SK-N-SH (cell line): ENCODE results near the gene TUBA3C.

Experiments
- CHD2 ChIP-seq: fragments of 150-350 bp; IDR thresholded peaks from 2 replicates; pipeline ENCODE4 v1.6.1; 2018; ENCODE audit warnings: low read length; ENCODE audit not compliant: partially characterized antibody
- CTCF ChIP-seq: fragments of 200-600 bp; sonication (generic); IDR thresholded peaks from 2 replicates; pipeline ENCODE4 v1.6.1; 2017; ENCODE audit warnings: antibody characterized with exemption, mild to moderate bottlenecking, moderate library complexity
- EP300 ChIP-seq, 2 experiments: IDR thresholded peaks; 2 replicates each; pipeline versions ENCODE4 v1.4.0 to v1.6.1; 2012; ENCODE audit warnings: borderline replicate concordance in 1 of 2, low read depth in 1 of 2, low read length in 1 of 2
- EZH2phosphoT487 ChIP-seq: fragments of 200-600 bp; sonication (generic); IDR thresholded peaks from 2 replicates; pipeline ENCODE4 v1.6.1; 2017; ENCODE audit warnings: low read depth, mixed run types, mild to moderate bottlenecking, antibody characterized with exemption, moderate library complexity, borderline replicate concordance
- FOXJ3 ChIP-seq: sonication (generic); formaldehyde crosslinking; IDR thresholded peaks from 2 replicates; pipeline ENCODE4 v1.5.1; 2020; ENCODE audit warnings: mild to moderate bottlenecking, missing genetic modification reagents
- FOXM1 ChIP-seq: IDR thresholded peaks from 2 replicates; pipeline ENCODE4 v1.4.0; 2012; ENCODE audit warnings: low read depth, mild to moderate bottlenecking
- GABPA ChIP-seq: IDR thresholded peaks from 2 replicates; pipeline ENCODE4 v1.4.0; 2012; ENCODE audit warnings: low read depth, mild to moderate bottlenecking
- POLR2AphosphoS5 ChIP-seq: IDR thresholded peaks from 2 replicates; pipeline ENCODE4 v1.6.1; 2012; ENCODE audit warnings: low read depth, low read length
- SIN3A ChIP-seq: IDR thresholded peaks from 2 replicates; pipeline ENCODE4 v1.6.1; 2012; ENCODE audit warnings: low read depth, mild to moderate bottlenecking, low read length, moderate library complexity, borderline replicate concordance
- TAF1 ChIP-seq: IDR thresholded peaks from 2 replicates; pipeline ENCODE4 v1.6.1; 2012; ENCODE audit warnings: low read depth, mild to moderate bottlenecking, low read length, moderate library complexity, borderline replicate concordance
- YY1 ChIP-seq: IDR thresholded peaks from 2 replicates; pipeline ENCODE4 v1.4.0; 2012; ENCODE audit warnings: low read depth, mild to moderate bottlenecking
- TF ChIP-seq, protein P1 (sequence below): IDR thresholded peaks from 2 replicates; pipeline ENCODE4 v1.4.0; 2012; ENCODE audit warnings: low read depth, borderline replicate concordance
- TF ChIP-seq, protein P2 (sequence below): IDR thresholded peaks from 2 replicates; pipeline ENCODE4 v1.4.0; 2012; ENCODE audit warnings: low read depth
- TF ChIP-seq, protein P3 (sequence below): fragments of 150-350 bp; IDR thresholded peaks from 2 replicates; pipeline ENCODE4 v1.6.1; 2017; ENCODE audit warnings: antibody characterized with exemption, low read length, low read depth, borderline replicate concordance

DNA sequence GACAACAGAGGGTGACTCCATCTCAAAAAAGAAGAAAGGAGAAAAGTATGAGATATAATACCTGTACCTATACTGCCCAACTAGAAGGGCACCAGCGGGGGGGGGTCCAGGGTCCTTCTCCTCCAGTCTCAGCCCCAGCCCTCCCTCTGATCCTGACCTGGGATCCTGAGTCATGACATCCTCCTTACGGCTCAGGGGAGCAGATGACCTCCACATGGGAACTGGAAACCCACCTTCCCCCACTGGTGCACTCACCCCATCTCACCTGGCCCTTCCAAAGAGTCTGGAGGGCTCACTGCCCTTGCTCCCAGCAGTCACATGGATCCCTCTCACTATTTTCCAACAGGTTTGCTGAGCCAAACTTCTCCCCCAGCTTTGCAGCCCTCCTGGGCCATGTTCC is 24.2 kb downstream of the TUBA3C start:
- TF ChIP-seq CHD2 = no peak
- no peak for TF ChIP-seq FOXM1
- no peak for TF ChIP-seq CTCF
- TF ChIP-seq, protein P1, sequence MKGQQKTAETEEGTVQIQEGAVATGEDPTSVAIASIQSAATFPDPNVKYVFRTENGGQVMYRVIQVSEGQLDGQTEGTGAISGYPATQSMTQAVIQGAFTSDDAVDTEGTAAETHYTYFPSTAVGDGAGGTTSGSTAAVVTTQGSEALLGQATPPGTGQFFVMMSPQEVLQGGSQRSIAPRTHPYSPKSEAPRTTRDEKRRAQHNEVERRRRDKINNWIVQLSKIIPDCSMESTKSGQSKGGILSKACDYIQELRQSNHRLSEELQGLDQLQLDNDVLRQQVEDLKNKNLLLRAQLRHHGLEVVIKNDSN = no peak
- no peak for TF ChIP-seq EP300 (IDR thresholded peaks at IDR 0.05; ENCODE audit: borderline replicate concordance in 1 of 2, low read depth in 1 of 2, low read length in 1 of 2)
- no peak for TF ChIP-seq FOXJ3 (CRISPR knock-in tag)
- no peak for TF ChIP-seq YY1
- TF ChIP-seq POLR2AphosphoS5 = no peak
- TF ChIP-seq, protein P2, sequence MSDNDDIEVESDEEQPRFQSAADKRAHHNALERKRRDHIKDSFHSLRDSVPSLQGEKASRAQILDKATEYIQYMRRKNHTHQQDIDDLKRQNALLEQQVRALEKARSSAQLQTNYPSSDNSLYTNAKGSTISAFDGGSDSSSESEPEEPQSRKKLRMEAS = no peak
- no peak for TF ChIP-seq GABPA
- TF ChIP-seq, protein P3, sequence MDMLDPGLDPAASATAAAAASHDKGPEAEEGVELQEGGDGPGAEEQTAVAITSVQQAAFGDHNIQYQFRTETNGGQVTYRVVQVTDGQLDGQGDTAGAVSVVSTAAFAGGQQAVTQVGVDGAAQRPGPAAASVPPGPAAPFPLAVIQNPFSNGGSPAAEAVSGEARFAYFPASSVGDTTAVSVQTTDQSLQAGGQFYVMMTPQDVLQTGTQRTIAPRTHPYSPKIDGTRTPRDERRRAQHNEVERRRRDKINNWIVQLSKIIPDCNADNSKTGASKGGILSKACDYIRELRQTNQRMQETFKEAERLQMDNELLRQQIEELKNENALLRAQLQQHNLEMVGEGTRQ = no peak
- TF ChIP-seq TAF1 = no peak
- no peak for TF ChIP-seq EZH2phosphoT487
- TF ChIP-seq SIN3A = no peak
